ENCODE results near the gene ACTL9. TPM values are rescaled to one million over a fixed set of nuclear protein-coding genes. Genes with fewer than 3 reads are reported as not detected.
"Not testable (repeated sequence)": the region's sequence is repeated elsewhere in the genome, so short reads cannot be mapped to it uniquely, and the experiment has no call there.

ACTL9 gene, protein sequence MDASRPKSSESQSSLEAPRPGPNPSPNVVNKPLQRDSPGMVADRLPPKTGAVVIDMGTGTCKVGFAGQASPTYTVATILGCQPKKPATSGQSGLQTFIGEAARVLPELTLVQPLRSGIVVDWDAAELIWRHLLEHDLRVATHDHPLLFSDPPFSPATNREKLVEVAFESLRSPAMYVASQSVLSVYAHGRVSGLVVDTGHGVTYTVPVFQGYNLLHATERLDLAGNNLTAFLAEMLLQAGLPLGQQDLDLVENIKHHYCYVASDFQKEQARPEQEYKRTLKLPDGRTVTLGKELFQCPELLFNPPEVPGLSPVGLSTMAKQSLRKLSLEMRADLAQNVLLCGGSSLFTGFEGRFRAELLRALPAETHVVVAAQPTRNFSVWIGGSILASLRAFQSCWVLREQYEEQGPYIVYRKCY
- total RNA-seq (not detected in 2 replicates), polyA plus RNA-seq (not detected in 2 replicates), polyA minus RNA-seq (not detected in 2 replicates)
- total RNA-seq (2013): not detected

DNA sequence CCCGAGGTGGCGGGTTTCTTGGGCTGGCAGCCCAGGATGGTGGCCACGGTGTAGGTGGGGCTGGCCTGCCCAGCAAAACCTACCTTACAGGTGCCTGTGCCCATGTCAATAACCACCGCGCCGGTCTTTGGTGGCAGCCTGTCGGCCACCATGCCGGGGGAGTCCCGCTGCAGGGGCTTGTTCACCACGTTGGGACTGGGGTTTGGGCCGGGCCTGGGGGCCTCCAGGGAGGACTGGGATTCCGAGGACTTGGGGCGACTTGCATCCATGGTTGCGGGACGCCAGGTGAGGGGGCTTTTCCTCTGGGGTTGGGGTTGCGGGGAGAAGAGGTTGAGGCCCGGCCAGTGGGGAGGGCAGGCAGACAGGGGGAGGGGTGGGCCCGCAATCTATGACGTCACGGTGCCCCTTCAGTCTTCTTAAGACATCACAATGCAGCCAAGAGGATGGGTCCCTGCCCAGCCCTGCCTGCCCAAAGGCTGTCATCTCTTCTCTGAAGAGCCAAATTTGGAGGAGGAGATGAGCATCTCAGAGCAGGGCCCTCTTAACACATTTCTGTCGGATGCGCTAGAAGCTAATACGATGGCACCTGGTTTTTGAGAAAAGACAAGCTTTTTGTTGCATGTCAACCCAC lies at the start of gene ACTL9:
ACTL9 (minus strand) TSS at position 363 of the 631 bp plus-strand sequence; CDS start at position 269, 94 bp downstream.
- Histone ChIP-seq H3K9me3 (ENCODE audit: control extremely low read depth in 1 of 3, control insufficient read depth in 2 of 3, insufficient read depth in 1 of 3, low read length in 2 of 3) (peaks cover 0 to 11% (median 0%) of the 10 kb centered on the region in 3 donors), H3K4me3 (ENCODE audit: control extremely low read depth in 1 of 5, extremely low read depth in 1 of 5, insufficient read depth in 1 of 5, low read depth in 2 of 5, low read length in 4 of 5) (no peak within 1 kb of the TSS), H3K36me3 (replicated peaks in 1 of 2; ENCODE audit: control extremely low read depth in 1 of 2, control insufficient read depth in 1 of 2, extremely low read depth in 1 of 2, insufficient read depth in 2 of 2, low read length in 1 of 2) (no peaks in the 10 kb centered on the region), H3K79me2 (ENCODE audit: control insufficient read depth, insufficient read depth, low read length) (no peaks in the 10 kb centered on the region), H2AFZ (ENCODE audit: insufficient read depth, low read depth, low read length, poor library complexity, severe bottlenecking) (no peak within 1 kb of the TSS), H3K4me1 (ENCODE audit: control insufficient read depth in 2 of 2, insufficient read depth in 2 of 2, low read length in 2 of 2) (peaks cover 0 to 5% of the 10 kb centered on the region in 2 donors), H3K4me2 (replicated peaks; ENCODE audit: low read depth, low read length, poor library complexity, severe bottlenecking) (no peak within 1 kb of the TSS), H4K20me1 (ENCODE audit: control insufficient read depth, insufficient read depth, low read length, poor library complexity, severe bottlenecking) (no peaks in the 10 kb centered on the region), H3K27ac (ENCODE audit: low read length in 2 of 2) (no peak within 1 kb of the TSS), H3K9ac (ENCODE audit: low read length) (no peak within 1 kb of the TSS), H3K27me3 (replicated peaks in 1 of 4; ENCODE audit: control extremely low read depth in 1 of 4, control insufficient read depth in 3 of 4, insufficient read depth in 4 of 4, low read length in 3 of 4) (peaks cover 0 to 16% (median 5%) of the 10 kb centered on the region in 4 experiments)
- ATAC-seq (ENCODE audit: low read depth) (no peak), DNase-seq (no peak)
- TF ChIP-seq EZH2 (IDR thresholded peaks at IDR 0.05; ENCODE audit: borderline replicate concordance, insufficient read depth, low read depth, low read length, poor library complexity, severe bottlenecking): no peak
- TF ChIP-seq, protein P1, sequence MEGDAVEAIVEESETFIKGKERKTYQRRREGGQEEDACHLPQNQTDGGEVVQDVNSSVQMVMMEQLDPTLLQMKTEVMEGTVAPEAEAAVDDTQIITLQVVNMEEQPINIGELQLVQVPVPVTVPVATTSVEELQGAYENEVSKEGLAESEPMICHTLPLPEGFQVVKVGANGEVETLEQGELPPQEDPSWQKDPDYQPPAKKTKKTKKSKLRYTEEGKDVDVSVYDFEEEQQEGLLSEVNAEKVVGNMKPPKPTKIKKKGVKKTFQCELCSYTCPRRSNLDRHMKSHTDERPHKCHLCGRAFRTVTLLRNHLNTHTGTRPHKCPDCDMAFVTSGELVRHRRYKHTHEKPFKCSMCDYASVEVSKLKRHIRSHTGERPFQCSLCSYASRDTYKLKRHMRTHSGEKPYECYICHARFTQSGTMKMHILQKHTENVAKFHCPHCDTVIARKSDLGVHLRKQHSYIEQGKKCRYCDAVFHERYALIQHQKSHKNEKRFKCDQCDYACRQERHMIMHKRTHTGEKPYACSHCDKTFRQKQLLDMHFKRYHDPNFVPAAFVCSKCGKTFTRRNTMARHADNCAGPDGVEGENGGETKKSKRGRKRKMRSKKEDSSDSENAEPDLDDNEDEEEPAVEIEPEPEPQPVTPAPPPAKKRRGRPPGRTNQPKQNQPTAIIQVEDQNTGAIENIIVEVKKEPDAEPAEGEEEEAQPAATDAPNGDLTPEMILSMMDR (IDR thresholded peaks at IDR 0.05): no peak
- H3K4me3 Mint-ChIP-seq: no peak within 1 kb of the TSS
- ChIA-PET CTCF (no interaction called here), POLR2A (no interaction called here)
- 84% methylated on average over 18 of the region's 23 CpGs for WGBS (ENCODE audit: insufficient coverage)
- H3K9me3 Mint-ChIP-seq (ENCODE audit: insufficient read depth): no peaks in the 10 kb centered on the region
- no peak within 1 kb of the TSS for H3K27ac Mint-ChIP-seq
- peaks cover 48% of the 10 kb centered on the region for H3K27me3 Mint-ChIP-seq
- intact Hi-C loops (cut with micrococcal nuclease): no loop called here
- H3K4me1 Mint-ChIP-seq: peaks cover 6% of the 10 kb centered on the region

DNA sequence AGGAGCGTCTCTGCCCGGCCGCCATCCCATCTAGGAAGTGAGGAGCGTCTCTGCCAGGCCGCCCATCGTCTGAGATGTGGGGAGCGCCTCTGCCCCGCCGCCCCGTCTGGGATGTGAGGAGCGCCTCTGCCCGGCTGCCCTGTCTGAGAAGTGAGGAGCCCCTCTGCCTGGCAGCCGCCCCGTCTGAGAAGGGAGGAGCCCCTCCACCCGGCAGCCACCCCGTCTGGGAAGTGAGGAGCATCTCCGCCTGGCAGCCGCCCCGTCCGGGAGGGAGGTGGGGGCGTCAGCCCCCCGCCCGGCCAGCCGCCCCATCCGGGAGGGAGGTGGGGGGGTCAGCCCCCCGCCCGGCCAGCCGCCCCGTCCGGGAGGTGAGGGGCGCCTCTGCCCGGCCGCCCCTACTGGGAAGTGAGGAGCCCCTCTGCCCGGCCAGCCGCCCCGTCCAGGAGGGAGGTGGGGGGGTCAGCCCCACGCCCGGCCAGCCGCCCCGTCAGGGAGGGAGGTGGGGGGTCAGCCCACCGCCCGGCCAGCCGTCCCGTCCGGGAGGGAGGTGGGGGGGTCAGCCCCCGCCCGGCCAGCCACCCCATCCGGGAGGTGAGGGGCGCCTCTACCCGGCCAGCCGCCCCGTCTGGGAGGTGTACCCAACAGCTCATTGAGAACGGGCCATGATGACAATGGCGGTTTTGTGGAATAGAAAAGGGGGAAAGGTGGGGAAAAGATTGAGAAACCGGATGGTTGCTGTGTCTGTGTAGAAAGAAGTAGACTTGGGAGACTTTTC lies 40.9 kb upstream of the ACTL9 start:
- H3K9me3 ChIP-seq (ENCODE audit: control extremely low read depth in 1 of 3, control insufficient read depth in 2 of 3, insufficient read depth in 1 of 3, low read length in 2 of 3); H3K4me1 ChIP-seq (ENCODE audit: control insufficient read depth in 2 of 2, insufficient read depth in 2 of 2, low read length in 2 of 2); H2AFZ ChIP-seq (ENCODE audit: insufficient read depth, low read depth, low read length, poor library complexity, severe bottlenecking); ATAC-seq (ENCODE audit: low read depth); H3K4me3 ChIP-seq (ENCODE audit: control extremely low read depth in 1 of 5, extremely low read depth in 1 of 5, insufficient read depth in 1 of 5, low read depth in 2 of 5, low read length in 4 of 5); H3K4me1 Mint-ChIP-seq; intact Hi-C loops (cut with micrococcal nuclease); H3K9ac ChIP-seq (ENCODE audit: low read length); H3K27me3 ChIP-seq (replicated peaks in 1 of 4; ENCODE audit: control extremely low read depth in 1 of 4, control insufficient read depth in 3 of 4, insufficient read depth in 4 of 4, low read length in 3 of 4); H3K9me3 Mint-ChIP-seq (ENCODE audit: insufficient read depth); H3K79me2 ChIP-seq (ENCODE audit: control insufficient read depth, insufficient read depth, low read length); H3K36me3 ChIP-seq (replicated peaks in 1 of 2; ENCODE audit: control extremely low read depth in 1 of 2, control insufficient read depth in 1 of 2, extremely low read depth in 1 of 2, insufficient read depth in 2 of 2, low read length in 1 of 2); H3K27ac Mint-ChIP-seq; H4K20me1 ChIP-seq (ENCODE audit: control insufficient read depth, insufficient read depth, low read length, poor library complexity, severe bottlenecking); H3K27ac ChIP-seq (ENCODE audit: low read length in 2 of 2); H3K4me2 ChIP-seq (replicated peaks; ENCODE audit: low read depth, low read length, poor library complexity, severe bottlenecking); POLR2A ChIA-PET; CTCF ChIA-PET; H3K27me3 Mint-ChIP-seq; DNase-seq; H3K4me3 Mint-ChIP-seq: not testable (repeated sequence)
- WGBS (ENCODE audit: insufficient coverage): 89% methylated on average over 15 of the region's 55 CpGs

All from B cell (primary cell).